PC-3 (cell line): ENCODE results near the gene STXBP3. TPM values are rescaled to one million over a fixed set of nuclear protein-coding genes. Genes with fewer than 3 reads are reported as not detected.

Experiments
- ATAC-seq: fragments of 200-7000 bp; cut with Tn5 transposase; 2 replicates; pipeline ENCODE4 v1.9.1; 2020; ENCODE audit warnings: mild to moderate bottlenecking, moderate library complexity
- Bru-seq: library from RNA; stranded (reverse); fragments of 400-500 nt; gene quantifications from one replicate; lab custom pipeline; 2021; lab: Mats Ljungman, UMichigan
- BruChase-seq, 2 experiments: library from RNA; stranded (reverse); fragments of 400-500 nt; gene quantifications; one replicate each; lab custom pipeline; 2021; lab: Mats Ljungman, UMichigan
- BruUV-seq: library from RNA; stranded (reverse); fragments of 400-500 nt; replicated peaks from 2 replicates; lab custom pipeline; 2021; lab: Mats Ljungman, UMichigan
- CTCF ChIA-PET: fragments of 300-600 bp; sonication (Branson Sonifier 250); formaldehyde crosslinking; loops from one replicate; lab custom pipeline; 2022; ENCODE audit warnings: antibody characterized with exemption; lab: Charles Lee
- POLR2A ChIA-PET: fragments of 300-600 bp; sonication (Branson Sonifier 250); formaldehyde crosslinking; loops from one replicate; lab custom pipeline; 2022; ENCODE audit warnings: antibody characterized with exemption; ENCODE audit not compliant: unreplicated experiment; lab: Charles Lee
- DNase-seq: peaks from one replicate; pipeline ENCODE4 v3.0.0-alpha.2; 2015
- H2AFZ ChIP-seq: fragments of 300-600 bp; sonication (generic); 2 replicates; pipeline ENCODE4 v1.6.0; 2016; ENCODE audit warnings: antibody characterized with exemption, low read length
- H3F3A ChIP-seq: fragments of 300-600 bp; sonication (generic); one replicate; pipeline ENCODE4 v1.6.0; 2017; ENCODE audit warnings: antibody characterized with exemption, low read length, control low read depth, mild to moderate bottlenecking; ENCODE audit not compliant: unreplicated experiment
- H3K27ac ChIP-seq: fragments of 300-600 bp; sonication (generic); 2 replicates; pipeline ENCODE4 v1.5.1; 2016; ENCODE audit warnings: mild to moderate bottlenecking, low read length
- H3K27me3 ChIP-seq: fragments of 300-600 bp; sonication (generic); 2 replicates; pipeline ENCODE4 v1.6.1; 2016; ENCODE audit warnings: low read length, mixed read lengths
- H3K36me3 ChIP-seq: fragments of 300-600 bp; sonication (generic); 2 replicates; pipeline ENCODE4 v1.6.1; 2016; ENCODE audit warnings: low read depth, mixed run types, low read length, mixed read lengths
- H3K4me1 ChIP-seq: fragments of 300-600 bp; sonication (generic); 2 replicates; pipeline ENCODE4 v1.5.1; 2016; ENCODE audit warnings: low read length; ENCODE audit not compliant: insufficient read depth
- H3K4me2 ChIP-seq: fragments of 300-600 bp; sonication (generic); 2 replicates; pipeline ENCODE4 v1.6.0; 2016; ENCODE audit warnings: low read length
- H3K4me3 ChIP-seq: fragments of 300-600 bp; sonication (generic); 2 replicates; pipeline ENCODE4 v1.5.1; 2016; ENCODE audit warnings: mild to moderate bottlenecking, low read length, mixed read lengths
- H3K79me2 ChIP-seq: fragments of 300-600 bp; sonication (generic); 2 replicates; pipeline ENCODE4 v1.6.1; 2017; ENCODE audit warnings: low read length, mixed read lengths
- H3K9ac ChIP-seq: fragments of 300-600 bp; sonication (generic); 2 replicates; pipeline ENCODE4 v1.6.0; 2016; ENCODE audit warnings: mild to moderate bottlenecking, low read length
- H3K9me2 ChIP-seq: fragments of 300-600 bp; sonication (generic); replicated peaks from 2 replicates; pipeline ENCODE4 v1.6.1; 2016; ENCODE audit warnings: mixed run types, low read length, mixed read lengths
- H3K9me3 ChIP-seq: fragments of 300-600 bp; sonication (generic); 2 replicates; pipeline ENCODE4 v1.6.1; 2016; ENCODE audit warnings: low read length, mixed read lengths
- H4K20me1 ChIP-seq: fragments of 300-600 bp; sonication (generic); 2 replicates; pipeline ENCODE4 v1.6.1; 2016; ENCODE audit warnings: low read length, mixed read lengths
- CTCF ChIP-seq: fragments of 300-600 bp; sonication (generic); conservative IDR thresholded peaks from 2 replicates; pipeline ENCODE4 v1.5.1; 2017; ENCODE audit warnings: antibody characterized with exemption, low read depth, mild to moderate bottlenecking, low read length
- EZH2 ChIP-seq: fragments of 300-600 bp; sonication (generic); IDR thresholded peaks from one replicate; pipeline ENCODE4 v1.6.1; 2017; ENCODE audit warnings: antibody characterized with exemption, mild to moderate bottlenecking, low read length; ENCODE audit not compliant: unreplicated experiment
- EZH2phosphoT487 ChIP-seq: fragments of 300-600 bp; sonication (generic); IDR thresholded peaks from 2 replicates; pipeline ENCODE4 v1.6.1; 2018; ENCODE audit warnings: mild to moderate bottlenecking, antibody characterized with exemption, low read length, borderline replicate concordance
- intact Hi-C: fragments of 100-400 bp; cut with micrococcal nuclease; formaldehyde crosslinking; loops from 2 replicates; pipeline ENCODE4 v1.9.0; 2023
- long read RNA-seq: library from polyadenylated mRNA; unstranded; transcript quantifications from one replicate; pipeline ENCODE4 v2.0.0, GENCODE V29; 2021; ENCODE audit not compliant: unreplicated experiment
- total RNA-seq: library from RNA; depleted of rRNA; stranded (reverse); fragments of >200 nt; gene quantifications from 2 replicates; pipeline ENCODE4 v1.2.3, GENCODE V29; 2014; rRNA removed

The STXBP3 gene
- total RNA-seq (14.8 and 17.2 TPM in 2 replicates), Bru-seq, nascent RNA (percentile 80 among the genes with signal in this experiment), BruChase-seq, experiment 1, labeled RNA remaining after a 6-hour chase (percentile 75 among the genes with signal in this experiment), BruChase-seq, experiment 2, labeled RNA remaining after a 2-hour chase (percentile 79 among the genes with signal in this experiment)
- long read RNA-seq, transcript STXBP3-201 (19 exons, 2,478 nt) = major isoform, 66 of 79 reads
- long read RNA-seq, partial matches to known transcripts = 1 of 79 reads
- long read RNA-seq, other reads (novel, unspliced or antisense) = 12 of 79 reads

- CTCF ChIA-PET = interaction anchor here (0.6 kb wide), 1 partner anchor 12 kb away, joined by 3 read pairs; no protein-coding TSS in a partner anchor
- Histone ChIP-seq H3K9me2 (no peaks in the 10 kb centered on the region), H3K4me2 (peak within 1 kb of the TSS; percentile 85), H3K36me3 (peaks cover 2% of the 10 kb centered on the region; the same call in 1 of the 2 replicates), H3K27me3 (no peaks in the 10 kb centered on the region), H3F3A (no peaks in the 10 kb centered on the region), H2AFZ (peak within 1 kb of the TSS; percentile 85), H3K79me2 (peaks cover 36% of the 10 kb centered on the region), H3K9me3 (no peaks in the 10 kb centered on the region), H3K4me1 (peaks cover 7% of the 10 kb centered on the region), H3K27ac (peak within 1 kb of the TSS; percentile 62), H3K4me3 (peak within 1 kb of the TSS; percentile 95), H3K9ac (peak within 1 kb of the TSS; percentile 85), H4K20me1 (peaks cover 5% of the 10 kb centered on the region; the same call in 1 of the 2 replicates)
- POLR2A ChIA-PET = interaction anchor here (0.5 kb wide), 1 partner anchor 84 kb away, joined by 3 read pairs; no protein-coding TSS in a partner anchor
- peak; percentile 90 for ATAC-seq
- no TSS peak for BruUV-seq
- peak; percentile 90 for TF ChIP-seq CTCF
- no peak for TF ChIP-seq EZH2
- DNase-seq = peak; percentile 99
- intact Hi-C loops = loop anchor here (1.0 to 5.0 kb wide), 4 partner anchors 42 to 331 kb away; partner anchors contain the start of genes PRPF38B and TAF13
Measured at GRCh38 chr1:108746382-108747170, at the start of gene STXBP3. Gene STXBP3 (plus strand): TSS chr1:108746674. CDS start chr1:108746738, 64 bp downstream.

GRCh38 chr1:108699375-108700332 is 46.8 kb upstream of the STXBP3 start:
- BruUV-seq = TSS peak; percentile 48

More at GRCh38 chr1:108699375-108700332, 46.8 kb upstream of the STXBP3 start:
- POLR2A ChIA-PET = no interaction called here
- Histone ChIP-seq H3K79me2 (peaks cover 26% of the 10 kb centered on the region), H3K4me3 (no peak overlapping the region), H3K9me3 (no peaks in the 10 kb centered on the region), H3F3A (peaks cover 22% of the 10 kb centered on the region), H3K9me2 (no peaks in the 10 kb centered on the region), H4K20me1 (peaks cover 25% of the 10 kb centered on the region), H3K36me3 (peaks cover 68% of the 10 kb centered on the region), H3K9ac (no peak overlapping the region), H3K4me2 (no peak overlapping the region), H3K27me3 (no peaks in the 10 kb centered on the region), H3K27ac (no peak overlapping the region), H2AFZ (no peak overlapping the region), H3K4me1 (peaks cover 22% of the 10 kb centered on the region)
- intact Hi-C loops = no loop called here
- CTCF ChIA-PET = interaction anchor here (0.6 kb wide), 1 partner anchor 15 kb away, joined by 3 read pairs; no protein-coding TSS in a partner anchor
- DNase-seq (no peak), ATAC-seq (no peak)
- no peak for TF ChIP-seq EZH2
- no peak for TF ChIP-seq EZH2phosphoT487
- TF ChIP-seq CTCF = no peak
